Peyer's patch (tissue), 4 donors: ENCODE data around the gene DIPK1B.

ENCODE experiments used
- POLR2A ChIP-seq, 2 donors: fragments of 450-650 bp; IDR thresholded peaks; one replicate each; pipeline ENCODE4 v1.5.1; 2017; ENCODE audit warnings: antibody characterized with exemption in 2 of 2, mild to moderate bottlenecking in 2 of 2, moderate library complexity in 2 of 2
- TF ChIP-seq, protein P1 (sequence below), 6 experiments: fragments of 450-650 bp in 4 of 6; fragments of 200-600 bp in 2 of 6; sonication (generic) in 1 of 6; IDR thresholded peaks; one replicate each; pipeline ENCODE4 v1.5.1; 2017 to 2019; ENCODE audit warnings: antibody characterized with exemption in 6 of 6, mild to moderate bottlenecking in 3 of 6, moderate library complexity in 1 of 6

DNA sequence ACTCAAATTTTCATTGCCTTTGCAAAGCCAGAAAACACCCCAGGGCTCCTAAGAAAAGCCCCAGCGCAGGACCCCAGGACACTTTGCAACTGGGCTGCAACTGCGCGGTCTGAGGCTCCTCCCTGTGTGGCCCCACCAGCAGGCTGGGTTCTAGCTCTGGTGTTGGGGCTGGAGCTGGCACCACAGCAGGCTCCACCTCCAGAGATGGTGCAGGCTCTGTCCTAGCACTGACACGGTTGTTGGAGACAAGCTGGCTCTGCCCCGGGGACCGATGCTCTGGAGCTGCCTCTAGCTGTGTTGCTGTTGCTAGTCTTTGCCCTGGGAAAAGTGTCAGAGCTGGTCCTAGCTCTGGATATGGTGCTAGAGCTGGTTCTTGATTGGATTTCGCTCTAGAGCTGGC lies 16.8 kb downstream of the DIPK1B start:
- TF ChIP-seq, protein P1, sequence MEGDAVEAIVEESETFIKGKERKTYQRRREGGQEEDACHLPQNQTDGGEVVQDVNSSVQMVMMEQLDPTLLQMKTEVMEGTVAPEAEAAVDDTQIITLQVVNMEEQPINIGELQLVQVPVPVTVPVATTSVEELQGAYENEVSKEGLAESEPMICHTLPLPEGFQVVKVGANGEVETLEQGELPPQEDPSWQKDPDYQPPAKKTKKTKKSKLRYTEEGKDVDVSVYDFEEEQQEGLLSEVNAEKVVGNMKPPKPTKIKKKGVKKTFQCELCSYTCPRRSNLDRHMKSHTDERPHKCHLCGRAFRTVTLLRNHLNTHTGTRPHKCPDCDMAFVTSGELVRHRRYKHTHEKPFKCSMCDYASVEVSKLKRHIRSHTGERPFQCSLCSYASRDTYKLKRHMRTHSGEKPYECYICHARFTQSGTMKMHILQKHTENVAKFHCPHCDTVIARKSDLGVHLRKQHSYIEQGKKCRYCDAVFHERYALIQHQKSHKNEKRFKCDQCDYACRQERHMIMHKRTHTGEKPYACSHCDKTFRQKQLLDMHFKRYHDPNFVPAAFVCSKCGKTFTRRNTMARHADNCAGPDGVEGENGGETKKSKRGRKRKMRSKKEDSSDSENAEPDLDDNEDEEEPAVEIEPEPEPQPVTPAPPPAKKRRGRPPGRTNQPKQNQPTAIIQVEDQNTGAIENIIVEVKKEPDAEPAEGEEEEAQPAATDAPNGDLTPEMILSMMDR (IDR thresholded peaks at IDR 0.05), result no peak
- no peak for TF ChIP-seq POLR2A (IDR thresholded peaks at IDR 0.05)
